GM18907 (cell line): Measurements from ENCODE around the gene ZNF740.
"Not testable (repeated sequence)": the region's sequence is repeated elsewhere in the genome, so short reads cannot be mapped to it uniquely, and the experiment has no call there.

Experiments
- ATAC-seq: cut with Tn5 transposase; IDR thresholded peaks from one replicate; pipeline ENCODE4 v1.9.1; 2021; ENCODE audit warnings: mild to moderate bottlenecking, moderate library complexity; ENCODE audit not compliant: unreplicated experiment

Gene ZNF740

GRCh38 chr12:53180220-53180930, at the start of gene ZNF740, which contains the start of gene CSAD:
TSS of gene ZNF740 (plus strand) at chr12:53180722. CDS start at chr12:53181984, 1,262 bp downstream.
TSS of gene CSAD (minus strand) at chr12:53180925. CDS start at chr12:53173470, 7,455 bp downstream.
- peak; percentile 93 for ATAC-seq

GRCh38 chr12:53131844-53132243, 48.7 kb upstream of the ZNF740 start:
- no peak for ATAC-seq

- ATAC-seq: no peak
Measured at GRCh38 chr12:53133722-53134121, 46.8 kb upstream of the ZNF740 start.

GRCh38 chr12:53143355-53143754, 37.2 kb upstream of the ZNF740 start:
- no peak for ATAC-seq

GRCh38 chr12:53145383-53146260, 34.9 kb upstream of the ZNF740 start:
- ATAC-seq: no peak

- ATAC-seq: no peak
Measured at GRCh38 chr12:53147181-53147580, 33.3 kb upstream of the ZNF740 start.

- ATAC-seq: no peak
Measured at GRCh38 chr12:53147653-53148052, 32.9 kb upstream of the ZNF740 start.

GRCh38 chr12:53151039-53151438, 29.5 kb upstream of the ZNF740 start:
- ATAC-seq: no peak

- no peak for ATAC-seq
Measured at GRCh38 chr12:53152390-53152789, 28.1 kb upstream of the ZNF740 start.

- ATAC-seq: peak; percentile 77
Measured at GRCh38 chr12:53159195-53159839, 21.2 kb upstream of the ZNF740 start.

- no peak for ATAC-seq
Measured at GRCh38 chr12:53160000-53160399, 20.5 kb upstream of the ZNF740 start.

GRCh38 chr12:53160673-53161072, 19.8 kb upstream of the ZNF740 start:
- ATAC-seq: no peak

GRCh38 chr12:53161119-53161911, 19.2 kb upstream of the ZNF740 start:
- no peak for ATAC-seq

- not testable (repeated sequence) for ATAC-seq
Measured at GRCh38 chr12:53163008-53163407, 17.5 kb upstream of the ZNF740 start.

- ATAC-seq: no peak
Measured at GRCh38 chr12:53166837-53167236, 13.7 kb upstream of the ZNF740 start.

GRCh38 chr12:53169644-53170043, 10.9 kb upstream of the ZNF740 start:
- no peak for ATAC-seq

- no peak for ATAC-seq
Measured at GRCh38 chr12:53170215-53170614, 10.3 kb upstream of the ZNF740 start.

GRCh38 chr12:53170876-53171724, 9.4 kb upstream of the ZNF740 start:
- ATAC-seq: no peak

- no peak for ATAC-seq
Measured at GRCh38 chr12:53171725-53172329, 8.7 kb upstream of the ZNF740 start.
